ENCODE measurements around the gene POLA1.

Gene POLA1

DNA sequence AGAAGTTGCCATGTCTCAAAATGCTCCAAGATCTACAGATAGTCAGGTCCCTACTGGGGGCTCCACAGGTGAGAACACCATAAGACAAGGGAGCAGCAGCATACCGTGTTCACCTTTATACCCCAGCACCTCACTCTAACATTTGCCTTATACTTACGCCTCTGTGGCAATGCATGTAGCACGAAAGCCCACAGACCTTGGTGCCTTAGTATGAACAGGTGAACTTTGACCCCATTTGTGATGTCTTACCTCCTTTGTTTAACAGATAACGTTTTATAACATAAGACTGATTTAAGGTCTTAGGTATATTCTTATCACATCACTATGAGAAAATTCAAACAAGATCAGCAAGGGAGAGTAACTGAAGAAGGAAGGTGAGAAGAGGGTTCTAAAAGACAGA, 193.2 kb downstream of the POLA1 start:
- no peak for DNase-seq

DNA sequence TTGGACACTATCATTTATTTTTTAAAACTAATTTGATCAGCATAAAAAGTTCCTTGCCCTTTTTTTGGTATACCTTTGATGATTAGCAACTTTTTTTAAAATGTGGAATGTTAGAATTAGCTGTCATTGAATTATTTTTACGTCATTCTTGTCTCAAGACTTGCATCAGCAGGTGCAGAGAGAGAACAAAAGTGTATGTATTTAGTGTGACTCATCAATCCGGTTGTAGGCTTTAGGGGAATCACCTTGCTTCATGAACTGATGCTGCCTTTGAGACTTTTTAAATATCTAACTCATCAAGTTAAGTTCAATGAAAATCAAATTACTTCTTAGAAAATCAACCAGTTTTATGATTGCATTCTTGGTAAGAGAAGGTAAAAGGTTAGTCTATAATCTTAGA, 197.0 kb downstream of the POLA1 start:
- no peak for DNase-seq

DNA sequence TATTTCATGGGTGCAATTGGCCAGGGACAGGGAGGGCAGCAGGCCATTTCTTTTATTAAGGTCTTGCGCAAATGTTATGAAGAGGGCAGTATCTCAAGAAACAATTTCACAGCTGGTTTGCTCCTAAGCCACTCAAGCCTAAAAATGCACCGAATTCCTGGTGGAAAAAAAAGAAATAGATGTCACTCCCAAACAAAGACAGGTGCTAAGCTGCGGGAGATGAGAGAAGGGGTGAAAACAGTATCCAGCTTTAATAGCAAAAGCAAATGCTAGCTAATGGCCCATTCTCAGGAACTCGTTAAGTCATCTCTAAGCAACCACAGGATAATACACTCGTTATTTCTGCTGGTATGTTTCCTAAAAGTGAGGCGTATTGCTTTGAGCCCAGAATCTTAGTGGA, 205.7 kb downstream of the POLA1 start:
- DNase-seq: no peak

DNA sequence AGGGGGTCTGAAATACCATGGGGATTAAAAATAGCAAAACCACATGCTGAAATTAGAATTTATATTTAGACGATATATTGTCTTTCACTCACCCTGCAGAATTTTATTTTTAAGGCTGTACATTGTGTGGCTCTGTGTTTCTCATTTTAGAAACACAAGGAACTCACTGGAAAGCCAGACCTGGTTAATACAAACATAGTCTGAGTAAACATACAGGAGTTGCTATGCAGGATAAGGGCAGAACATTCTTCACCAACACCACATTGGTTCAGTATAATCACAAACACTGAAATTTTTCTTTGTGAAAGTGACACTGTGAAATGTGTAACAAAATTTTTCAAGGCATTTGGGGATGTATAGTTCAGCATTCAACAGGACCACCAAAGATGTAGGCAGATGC, 206.5 kb downstream of the POLA1 start:
- DNase-seq: no peak

DNA sequence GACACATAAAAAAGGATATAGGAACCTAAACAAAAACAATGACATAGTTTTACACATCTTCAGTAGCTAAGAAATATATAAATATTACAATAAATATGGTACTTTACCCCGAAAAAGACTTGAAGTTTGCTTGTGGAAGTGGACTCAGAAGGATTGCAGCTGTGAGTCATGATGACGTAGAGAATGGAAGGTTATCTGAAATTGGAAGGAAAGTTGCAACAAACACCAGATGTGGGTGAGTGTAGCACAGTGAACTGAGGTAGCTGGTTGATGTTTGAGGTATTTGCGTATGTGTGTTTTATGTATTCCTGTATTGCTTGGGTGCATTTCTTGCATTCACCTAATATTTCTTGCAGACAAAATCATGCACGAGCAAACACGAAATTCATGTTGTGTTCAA, 209.1 kb downstream of the POLA1 start:
- DNase-seq: no peak

DNA sequence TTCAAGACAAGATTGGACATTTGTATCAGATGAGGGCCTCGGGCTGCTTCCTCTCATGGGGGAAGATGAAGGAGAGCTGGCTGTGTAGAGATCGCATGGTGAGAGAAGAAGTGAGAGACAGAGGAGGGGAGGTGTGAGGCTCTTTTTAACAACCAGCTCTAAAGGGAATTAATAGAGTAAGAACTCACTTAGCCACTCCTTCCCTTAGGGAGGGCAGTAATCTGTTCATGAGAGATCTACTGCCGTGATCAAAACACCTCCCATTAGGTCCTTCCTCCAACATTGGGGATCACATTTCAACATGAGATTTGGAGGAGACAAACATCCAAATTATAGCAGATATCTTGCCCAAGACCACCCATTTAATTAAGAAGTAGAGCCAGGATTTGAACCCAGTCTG, 225.0 kb downstream of the POLA1 start:
- no peak for DNase-seq

DNA sequence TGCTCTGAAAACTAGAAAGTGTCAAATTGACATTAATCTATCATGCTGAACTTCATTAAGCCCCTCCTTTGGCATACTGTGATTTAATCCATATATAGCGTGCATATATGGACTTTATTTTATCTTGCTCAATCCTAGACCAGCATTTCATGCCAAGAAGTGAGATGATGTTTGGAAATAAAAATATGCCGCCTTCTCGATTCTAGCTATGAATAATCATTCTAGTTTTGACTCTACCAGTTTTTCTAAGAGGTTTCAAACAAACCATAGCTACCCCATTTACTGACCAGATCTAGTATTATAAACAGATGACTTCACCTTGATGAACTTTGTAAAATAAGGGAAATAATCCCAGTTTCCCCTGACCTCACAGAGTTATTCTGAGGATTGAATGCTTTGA, 227.1 kb downstream of the POLA1 start:
- DNase-seq: no peak

DNA sequence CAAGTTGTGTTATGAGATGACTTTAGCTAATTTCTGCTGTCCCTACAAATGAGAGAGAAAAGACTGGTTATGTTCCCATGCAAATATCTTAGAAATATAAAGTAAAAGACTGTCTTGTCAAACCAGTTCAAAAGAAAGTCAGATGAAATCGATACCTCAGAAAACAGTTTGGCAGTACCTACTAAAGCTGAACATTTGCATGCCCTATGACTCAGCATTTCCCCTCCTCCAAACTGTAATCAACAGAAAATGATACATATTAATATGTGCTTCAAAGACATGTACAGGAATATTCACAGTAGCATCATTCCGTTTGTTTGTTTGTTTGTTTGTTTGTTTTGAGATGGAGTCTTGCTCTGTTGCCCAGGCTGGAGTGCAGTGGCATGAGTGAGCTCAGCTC, 231.7 kb downstream of the POLA1 start:
- DNase-seq: no peak

DNA sequence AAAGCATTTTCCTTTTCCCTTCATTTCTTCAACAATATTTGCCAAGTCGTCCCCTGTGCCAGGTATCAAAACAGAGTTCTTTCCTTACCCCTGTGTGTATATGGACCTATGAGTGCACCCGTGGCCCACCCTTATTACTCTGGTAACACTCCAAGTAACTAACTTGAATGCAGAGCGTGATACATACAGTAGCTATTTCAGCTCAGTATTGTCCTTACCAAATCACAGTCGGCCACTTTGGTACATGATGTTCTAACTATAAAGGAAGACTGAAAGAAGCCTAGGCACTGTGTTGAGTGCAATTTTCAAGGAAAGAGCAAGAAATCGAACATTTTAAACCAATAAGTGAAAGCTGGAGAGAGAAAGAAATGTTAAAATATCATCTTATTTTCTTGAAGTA, 233.7 kb downstream of the POLA1 start:
- no peak for DNase-seq

DNA sequence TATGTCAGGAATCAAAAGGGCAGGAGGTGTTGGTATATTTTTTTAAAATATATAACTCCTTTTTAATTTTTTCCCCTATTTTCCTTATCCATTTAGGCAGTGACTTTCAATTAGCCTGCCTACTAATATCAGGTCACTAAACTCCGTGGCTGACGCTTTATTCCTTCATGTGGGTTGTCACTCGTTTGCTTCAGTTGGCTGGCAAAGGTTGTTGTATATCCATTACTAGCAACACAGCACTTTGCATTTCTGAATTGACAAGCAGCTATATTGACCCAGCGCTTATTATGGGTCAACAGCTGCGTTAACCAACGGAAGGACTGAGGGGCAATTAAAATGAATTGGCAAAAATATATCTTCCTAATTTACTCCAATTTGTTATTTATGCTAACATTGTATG, 234.4 kb downstream of the POLA1 start:
- no peak for DNase-seq

DNA sequence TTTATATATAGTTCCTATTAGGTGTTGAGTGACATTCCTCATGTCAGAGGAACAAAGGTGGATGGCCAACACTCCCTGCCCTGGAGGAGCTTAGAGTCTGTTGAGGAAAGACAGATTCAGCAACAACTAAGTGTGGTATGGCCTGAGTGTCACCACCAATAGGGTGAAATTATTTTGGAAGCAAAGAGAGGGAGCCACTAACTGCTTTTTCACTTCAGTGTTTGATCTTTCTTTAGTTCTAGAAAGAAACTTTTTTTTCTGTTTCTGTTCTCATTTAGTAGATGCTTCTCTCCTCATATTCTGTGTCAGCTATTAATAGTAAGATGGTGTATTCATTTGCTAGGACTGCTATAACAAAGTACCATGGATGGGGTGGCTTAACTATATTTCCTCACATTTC, 240.6 kb downstream of the POLA1 start:
- no peak for DNase-seq

DNA sequence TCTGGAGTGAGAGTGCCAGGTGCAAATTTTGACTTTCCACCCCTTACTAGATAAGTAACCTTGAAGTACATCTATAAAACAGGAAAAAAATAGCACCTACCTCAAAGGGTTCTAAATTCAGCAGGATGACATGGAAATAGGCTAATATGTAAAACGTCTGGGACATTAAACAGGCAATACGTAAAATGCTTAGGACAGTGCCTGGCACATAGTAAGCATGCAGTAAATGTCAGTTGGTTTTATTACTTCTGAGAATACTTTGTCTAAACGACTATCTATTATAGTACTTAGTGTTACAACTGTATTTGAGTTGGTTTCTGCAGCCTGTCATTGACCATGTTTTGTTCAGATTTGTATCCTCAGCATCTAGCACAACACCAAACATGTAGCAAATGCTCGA, 251.3 kb downstream of the POLA1 start:
- DNase-seq: no peak

DNA sequence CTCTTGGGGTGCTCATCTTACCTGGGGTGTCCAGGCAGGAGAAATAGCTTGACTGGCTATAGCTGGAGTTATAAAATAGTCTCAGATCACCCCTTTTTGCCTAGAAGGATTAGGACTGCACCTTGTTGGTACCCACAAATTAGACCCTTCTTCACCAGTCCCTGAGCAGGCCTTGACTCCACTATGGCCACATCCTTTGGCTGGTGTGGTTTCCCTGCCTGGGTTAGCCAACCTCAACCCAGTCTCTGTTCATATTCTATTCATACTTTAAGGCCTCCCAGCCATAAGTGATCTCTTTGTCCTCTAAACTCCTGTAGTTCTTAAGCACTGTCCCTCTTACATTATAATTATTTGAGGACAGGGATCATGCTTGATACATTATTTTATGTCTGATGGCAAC, 252.7 kb downstream of the POLA1 start:
- DNase-seq: no peak

DNA sequence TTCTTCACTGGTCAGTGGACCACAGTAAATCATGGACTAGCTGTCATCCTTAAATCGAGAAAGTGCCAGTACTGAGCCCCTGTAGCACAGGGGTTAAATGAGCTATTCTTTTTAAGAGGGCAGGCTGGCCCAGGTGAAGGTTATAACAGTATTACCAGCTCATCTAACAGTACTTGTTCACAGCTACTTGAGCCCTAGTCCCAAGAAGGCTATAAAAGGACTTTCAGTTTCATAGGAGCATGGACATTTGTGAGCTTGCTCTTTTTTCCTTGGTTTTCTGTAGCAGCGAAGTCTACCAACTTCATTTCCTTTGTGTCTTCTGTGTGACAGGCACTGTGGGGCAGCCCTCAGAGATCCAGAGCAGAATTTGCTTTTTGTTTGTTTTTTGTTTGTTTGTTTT, 261.0 kb downstream of the POLA1 start:
- DNase-seq: no peak

DNA sequence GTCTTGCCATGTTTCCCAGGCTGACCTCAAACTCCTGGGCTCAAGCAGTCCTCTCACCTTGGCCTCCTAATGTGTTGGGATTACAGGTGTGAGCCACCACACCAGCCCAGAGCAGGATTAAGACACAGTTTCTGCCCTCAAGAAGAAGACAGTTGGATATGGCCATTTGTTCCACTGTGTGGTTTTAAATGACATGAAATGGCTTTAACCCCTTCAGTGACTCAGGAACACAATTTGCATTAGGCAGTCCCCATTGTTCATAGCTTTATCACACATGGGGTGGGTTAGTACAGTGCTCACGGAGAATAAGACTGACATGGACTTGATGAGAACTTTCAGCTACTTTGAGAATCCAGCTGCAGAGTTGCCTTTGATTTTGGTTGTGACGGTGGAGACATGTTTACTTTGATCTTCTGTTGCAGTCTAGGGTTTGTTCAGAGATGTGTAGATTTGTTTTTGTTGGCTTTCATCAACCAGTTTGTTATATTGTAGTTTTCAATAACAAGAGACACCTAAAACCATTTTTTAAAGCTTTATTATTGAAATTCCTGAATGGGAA, 261.7 kb downstream of the POLA1 start:
- no peak for DNase-seq

DNA sequence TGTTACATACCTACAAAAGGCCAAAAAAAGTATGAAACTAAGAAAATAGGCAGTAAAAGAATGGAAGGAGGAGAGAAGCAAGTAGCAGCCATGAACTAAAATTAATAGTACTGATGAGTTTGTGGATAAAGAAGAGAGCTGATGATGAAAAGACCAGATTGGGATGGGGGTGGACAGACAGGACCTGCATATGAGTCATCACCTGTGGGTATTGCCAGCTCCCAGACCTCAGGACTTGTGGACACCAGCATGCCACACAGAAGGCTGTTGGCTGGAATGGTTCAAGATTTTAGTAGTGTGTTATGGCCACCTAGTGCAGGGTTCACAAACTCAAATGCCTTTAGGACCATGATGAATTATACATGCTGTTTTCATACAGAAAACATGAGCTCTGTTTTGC, 263.1 kb downstream of the POLA1 start:
- no peak for DNase-seq

DNA sequence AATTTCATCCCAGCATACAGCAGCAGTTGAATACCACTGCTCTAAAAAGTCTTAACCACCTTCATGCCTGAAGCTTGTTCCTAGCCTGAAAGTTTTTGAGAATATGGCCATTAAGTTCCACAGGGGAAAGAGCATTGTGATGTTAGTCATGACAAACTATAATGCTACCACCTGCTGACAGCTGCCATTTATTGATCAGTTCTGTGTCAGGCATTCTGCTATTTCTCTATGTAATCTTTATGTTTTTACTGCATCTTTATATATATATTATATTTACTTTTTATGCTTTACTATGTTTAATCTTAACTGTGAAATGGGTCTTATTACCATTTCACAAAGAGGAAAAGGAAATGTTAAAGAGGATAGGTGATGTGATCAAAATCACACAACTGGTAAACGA, 268.1 kb downstream of the POLA1 start:
- DNase-seq: no peak

DNA sequence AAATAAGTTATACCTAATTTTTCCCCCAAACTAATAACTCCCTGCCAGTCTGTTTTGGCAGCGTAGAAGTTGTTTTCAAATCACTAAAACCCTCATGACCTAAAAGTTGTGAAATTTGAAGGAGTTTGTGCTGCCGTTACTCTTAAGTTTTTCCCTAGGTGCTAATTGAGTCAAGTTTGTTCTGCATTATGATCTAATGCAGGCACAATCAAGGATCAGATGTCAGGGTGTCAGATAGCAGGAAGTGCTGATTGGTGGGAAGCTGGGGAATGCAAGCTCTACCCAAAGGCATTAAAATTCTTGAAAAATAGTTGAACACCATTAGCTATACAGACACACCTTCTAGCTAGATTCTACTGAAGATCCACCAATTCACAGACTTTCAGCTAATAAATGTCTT, 270.1 kb downstream of the POLA1 start:
- no peak for DNase-seq

DNA sequence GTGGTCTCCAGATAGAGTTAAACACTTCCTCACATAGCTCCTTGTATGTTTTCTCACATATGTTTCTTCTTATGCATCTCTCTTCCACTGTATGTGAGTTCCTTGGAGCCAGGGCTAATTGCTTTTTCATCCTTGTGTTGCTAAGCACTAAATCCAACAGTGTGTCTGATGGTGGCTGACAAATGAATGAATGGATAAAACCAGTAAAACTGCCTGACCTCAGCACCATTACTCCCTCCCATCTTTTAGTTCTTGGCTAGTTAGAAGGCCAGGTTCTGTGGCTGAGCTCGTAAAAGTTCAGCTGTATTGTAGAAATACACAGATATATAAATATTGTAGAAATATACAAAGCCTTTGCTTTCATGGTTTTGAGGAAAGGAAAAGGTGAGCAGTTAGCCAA, 271.7 kb downstream of the POLA1 start:
- DNase-seq: no peak

DNA sequence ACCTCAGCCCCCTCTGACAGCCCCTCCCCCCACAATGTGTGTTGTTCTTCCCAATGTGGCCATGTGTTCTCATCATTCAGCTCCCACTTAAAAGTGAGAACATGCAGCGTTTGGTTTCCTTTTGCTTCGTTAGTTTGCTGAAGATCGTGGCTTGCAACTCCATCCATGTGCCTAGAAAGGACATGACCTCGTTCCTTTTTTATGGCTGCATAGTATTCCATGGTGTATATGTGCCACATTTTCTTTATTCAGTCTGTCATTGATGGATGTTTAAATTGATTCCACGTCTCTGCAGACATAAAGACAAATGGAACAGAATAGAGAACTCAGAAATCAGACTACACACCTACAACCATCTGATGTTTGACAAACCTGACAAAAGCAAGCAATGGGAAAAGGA, 276.1 kb downstream of the POLA1 start:
- DNase-seq: no peak

DNA sequence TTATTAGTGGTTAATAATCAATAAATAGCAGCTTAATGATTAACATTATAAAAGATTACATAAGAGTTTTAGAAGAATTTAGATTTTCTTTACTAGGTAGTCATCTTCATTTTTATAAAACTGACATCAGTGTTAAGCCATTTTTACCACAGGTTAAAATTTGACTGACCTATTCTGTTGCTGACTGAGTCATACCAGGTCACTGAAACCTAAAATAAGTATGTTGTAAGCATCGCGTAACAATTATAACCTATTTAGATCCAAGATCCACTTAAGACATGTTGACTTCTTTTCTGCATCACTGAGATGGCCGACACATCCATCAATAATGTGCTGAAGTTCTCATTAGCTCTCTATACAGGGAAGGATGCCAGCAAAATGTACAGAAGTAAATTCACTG, 285.4 kb downstream of the POLA1 start:
- DNase-seq: no peak

DNA sequence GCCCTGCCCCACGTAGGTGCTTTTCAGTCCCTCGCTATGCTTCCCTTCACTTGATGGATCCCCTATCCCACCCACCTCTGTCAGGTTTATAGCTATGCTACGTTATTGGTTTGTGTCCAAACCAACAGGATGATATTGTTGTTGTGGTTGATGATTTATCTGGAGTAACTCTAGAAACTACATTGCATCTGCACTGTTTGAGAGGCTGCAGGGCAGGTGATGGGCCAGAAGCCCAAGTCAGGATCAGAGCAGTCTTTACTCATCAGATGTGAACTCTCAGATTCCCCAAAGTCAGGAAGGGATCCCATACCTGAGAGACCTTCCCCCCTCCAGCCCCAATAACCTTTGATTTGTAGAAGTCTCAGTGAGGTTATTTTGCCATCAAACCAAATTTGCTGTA, 287.3 kb downstream of the POLA1 start:
- no peak for DNase-seq

DNA sequence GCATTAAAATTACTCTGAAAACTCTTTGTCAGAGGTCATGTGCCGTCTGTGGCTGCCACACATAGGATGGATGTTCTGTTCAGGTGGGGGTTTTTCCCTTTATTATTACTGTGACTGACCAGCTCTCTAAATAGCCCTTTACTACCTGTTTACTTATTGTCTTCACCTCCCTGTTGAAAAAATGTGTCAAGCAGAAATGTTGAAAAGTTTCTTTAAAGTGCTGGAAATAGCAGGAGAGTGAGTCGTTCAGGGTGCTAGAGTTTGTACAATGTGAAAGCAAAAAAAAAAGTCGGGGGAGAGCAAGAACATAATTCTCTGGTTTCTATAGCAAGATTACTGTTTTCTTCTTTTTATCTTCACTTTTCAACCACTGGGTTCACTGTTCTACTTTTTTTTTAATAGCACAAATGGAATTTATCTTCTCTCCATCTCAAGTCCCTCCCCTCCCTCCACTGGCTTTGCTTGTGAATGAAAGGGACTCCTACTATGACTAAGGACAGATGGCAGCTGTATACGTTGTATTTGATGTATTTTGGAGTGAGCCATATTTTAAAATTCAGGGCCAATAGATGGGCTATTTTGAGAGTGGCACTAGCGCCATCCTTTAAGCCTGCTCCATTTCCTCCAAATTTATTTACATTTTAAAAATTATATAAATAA, 288.7 kb downstream of the POLA1 start:
- no peak for DNase-seq

DNA sequence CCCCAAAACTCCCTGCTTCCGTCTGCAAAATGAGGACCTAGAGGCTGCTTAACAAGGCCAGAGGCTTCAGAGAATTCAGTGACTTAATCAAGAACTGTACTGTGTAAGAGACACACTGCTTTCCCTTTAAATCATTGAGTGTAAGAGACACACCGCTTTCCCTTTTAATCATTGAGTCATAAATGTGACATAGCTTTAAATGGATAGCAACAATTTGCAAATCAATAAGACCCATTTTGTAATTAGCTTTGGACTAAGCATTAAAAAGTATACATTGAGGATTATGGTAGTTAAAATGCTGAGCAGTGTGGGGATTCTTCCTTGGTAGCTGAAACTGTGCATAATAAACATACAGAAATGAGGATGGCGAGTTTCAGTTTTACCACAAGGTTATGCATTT, 290.2 kb downstream of the POLA1 start:
- DNase-seq: no peak

DNA sequence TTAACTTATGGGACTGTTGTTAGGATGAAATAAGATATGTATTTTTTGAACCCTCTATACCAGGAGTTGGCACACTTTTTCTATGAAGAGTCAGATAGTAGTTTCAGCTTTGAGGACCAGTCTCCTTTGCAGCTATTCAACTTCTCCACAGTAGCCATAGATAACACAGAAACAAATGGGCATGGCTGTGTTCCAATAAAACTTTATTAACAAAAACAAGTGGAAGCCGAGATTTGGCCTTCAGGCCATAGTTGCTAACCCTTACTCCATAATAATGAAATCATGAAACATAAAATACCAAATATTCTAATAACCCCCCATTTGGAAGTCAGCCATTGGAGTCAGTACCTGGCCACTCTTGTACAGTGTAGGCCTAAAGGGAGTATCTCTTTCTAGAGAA, 291.4 kb downstream of the POLA1 start:
- no peak for DNase-seq

DNA sequence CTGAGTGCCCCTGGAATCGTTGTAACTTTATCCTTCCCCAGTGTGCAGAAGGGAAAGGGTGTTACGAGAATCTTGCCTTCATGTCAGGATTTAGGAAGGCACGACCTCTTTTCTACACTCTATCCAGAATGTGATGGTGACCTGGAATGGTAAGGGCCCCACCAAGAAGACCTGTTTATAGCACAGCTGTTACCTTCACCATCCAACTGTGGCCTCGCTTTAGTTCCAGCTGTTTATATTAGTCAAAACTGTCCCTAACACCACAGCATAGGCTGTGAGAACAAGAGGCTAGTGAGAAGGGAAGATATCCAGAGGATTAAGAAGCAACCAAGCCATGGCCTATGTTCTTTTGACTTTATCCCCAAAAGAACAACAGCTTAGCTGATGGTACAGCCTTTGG, 294.0 kb downstream of the POLA1 start:
- no peak for DNase-seq
